IMR-90 (cell line): ENCODE measurements around the gene LRRC36. TPM values are rescaled to one million over a fixed set of nuclear protein-coding genes. Genes with fewer than 3 reads are reported as not detected.

Source experiments
- ATAC-seq: fragments of 200-7000 bp; cut with Tn5 transposase; 2 replicates; pipeline ENCODE4 v1.9.1; 2020; ENCODE audit warnings: low read depth, mild to moderate bottlenecking, moderate library complexity
- BruUV-seq: library from RNA; stranded (reverse); fragments of 400-500 nt; replicated peaks from 2 replicates; lab custom pipeline; 2021; lab: Mats Ljungman, UMichigan
- CTCF ChIA-PET: fragments of 300-600 bp; formaldehyde crosslinking; extraction: SDS; loops from one replicate; lab custom pipeline; 2021; ENCODE audit warnings: antibody characterized with exemption; lab: Yijun Ruan, JAX
- POLR2A ChIA-PET: fragments of 300-600 bp; sonication (Branson Sonifier 250); formaldehyde crosslinking; loops from one replicate; lab custom pipeline; 2022; ENCODE audit warnings: antibody characterized with exemption; ENCODE audit not compliant: unreplicated experiment; lab: Charles Lee
- DNase-seq: peaks from one replicate; pipeline ENCODE4 v3.0.0; 2013
- H2AFZ ChIP-seq: replicated peaks from 2 replicates; pipeline ENCODE3; 2013; ENCODE audit warnings: low read length, mild to moderate bottlenecking; ENCODE audit not compliant: poor library complexity
- H2AK5ac ChIP-seq: 2 replicates; pipeline ENCODE4 v1.6.1; 2013; ENCODE audit warnings: low read depth, low read length, inconsistent platforms
- H2AK9ac ChIP-seq: replicated peaks from 2 replicates; pipeline ENCODE3; 2013; ENCODE audit warnings: mild to moderate bottlenecking, low read depth, low read length, moderate library complexity; ENCODE audit not compliant: poor library complexity
- H2BK120ac ChIP-seq: 2 replicates; pipeline ENCODE4 v1.6.1; 2013; ENCODE audit warnings: low read depth, low read length, inconsistent platforms
- H2BK15ac ChIP-seq: 3 replicates; pipeline ENCODE4 v1.6.1; 2013; ENCODE audit warnings: low read depth, low read length, inconsistent platforms
- H2BK20ac ChIP-seq: 2 replicates; pipeline ENCODE4 v1.6.1; 2013; ENCODE audit warnings: low read depth, mild to moderate bottlenecking, inconsistent platforms, low read length, moderate library complexity
- H2BK5ac ChIP-seq: 2 replicates; pipeline ENCODE4 v1.6.1; 2013; ENCODE audit warnings: mild to moderate bottlenecking, low read depth, low read length, inconsistent platforms; ENCODE audit not compliant: poor library complexity, severe bottlenecking
- H3K14ac ChIP-seq: replicated peaks from 2 replicates; pipeline ENCODE4 v1.6.1; 2013; ENCODE audit warnings: low read depth, low read length, inconsistent platforms
- H3K18ac ChIP-seq: 2 replicates; pipeline ENCODE4 v1.6.1; 2013; ENCODE audit warnings: low read depth, low read length, control low read depth
- H3K23ac ChIP-seq: 2 replicates; pipeline ENCODE4 v1.6.1; 2013; ENCODE audit warnings: low read depth, low read length, inconsistent platforms
- H3K27ac ChIP-seq: 2 replicates; pipeline ENCODE4 v1.5.1; 2013; ENCODE audit warnings: mild to moderate bottlenecking, control low read depth, low read length; ENCODE audit not compliant: insufficient read depth
- H3K27me3 ChIP-seq: 2 replicates; pipeline ENCODE4 v1.6.1; 2013; ENCODE audit warnings: low read length; ENCODE audit not compliant: control insufficient read depth, insufficient read depth
- H3K36me3 ChIP-seq: 2 replicates; pipeline ENCODE4 v1.6.1; 2013; ENCODE audit warnings: low read length, mixed read lengths; ENCODE audit not compliant: control insufficient read depth, insufficient read depth
- H3K4ac ChIP-seq: 2 replicates; pipeline ENCODE4 v1.6.1; 2013; ENCODE audit warnings: low read depth, low read length, inconsistent platforms
- H3K4me1 ChIP-seq: 2 replicates; pipeline ENCODE4 v1.6.1; 2013; ENCODE audit warnings: low read length, mixed read lengths; ENCODE audit not compliant: control insufficient read depth, insufficient read depth
- H3K4me2 ChIP-seq: 2 replicates; pipeline ENCODE4 v1.6.1; 2013; ENCODE audit warnings: low read depth, mild to moderate bottlenecking, control low read depth, low read length, moderate library complexity
- H3K4me3 ChIP-seq: 2 replicates; pipeline ENCODE4 v1.5.1; 2013; ENCODE audit warnings: low read depth, mild to moderate bottlenecking, control low read depth, low read length, moderate library complexity; ENCODE audit not compliant: insufficient read depth
- H3K56ac ChIP-seq: 2 replicates; pipeline ENCODE4 v1.6.1; 2013; ENCODE audit warnings: low read length, inconsistent platforms; ENCODE audit not compliant: insufficient read depth; ENCODE audit errors: extremely low read depth
- H3K79me1 ChIP-seq, 2 experiments: 2 replicates each; pipeline ENCODE4 v1.6.1; 2013; ENCODE audit warnings: low read length in 2 of 2, inconsistent platforms in 1 of 2, low read depth in 1 of 2
- H3K9ac ChIP-seq: 2 replicates; pipeline ENCODE4 v1.6.1; 2013; ENCODE audit warnings: low read depth, low read length, control low read depth
- H3K9me1 ChIP-seq: 2 replicates; pipeline ENCODE4 v1.6.1; 2013; ENCODE audit warnings: low read length, inconsistent platforms; ENCODE audit not compliant: insufficient read depth
- H3K9me3 ChIP-seq: 2 replicates; pipeline ENCODE4 v1.6.1; 2013; ENCODE audit warnings: low read length; ENCODE audit not compliant: control insufficient read depth, insufficient read depth
- H4K20me1 ChIP-seq: 2 replicates; pipeline ENCODE4 v1.6.1; 2013; ENCODE audit warnings: low read length, inconsistent platforms; ENCODE audit not compliant: insufficient read depth
- H4K5ac ChIP-seq: 2 replicates; pipeline ENCODE4 v1.6.1; 2013; ENCODE audit warnings: mild to moderate bottlenecking, low read depth, low read length, control low read depth
- H4K8ac ChIP-seq, 2 experiments: 2 replicates each; pipeline ENCODE4 v1.6.1; 2013; ENCODE audit warnings: low read depth in 2 of 2, low read length in 2 of 2, control low read depth in 1 of 2, inconsistent platforms in 1 of 2
- H4K91ac ChIP-seq: 2 replicates; pipeline ENCODE4 v1.6.1; 2013; ENCODE audit warnings: low read depth, low read length, inconsistent platforms; ENCODE audit not compliant: insufficient read depth
- MAFK ChIP-seq: IDR thresholded peaks from 2 replicates; pipeline ENCODE4 v1.6.1; 2012; ENCODE audit warnings: low read depth, low read length, improper control_type of control experiment
- MAZ ChIP-seq: IDR thresholded peaks from 2 replicates; pipeline ENCODE4 v1.6.1; 2012; ENCODE audit warnings: low read depth, mild to moderate bottlenecking, low read length, improper control_type of control experiment, moderate library complexity, borderline replicate concordance
- MXI1 ChIP-seq: IDR thresholded peaks from 2 replicates; pipeline ENCODE4 v1.6.1; 2012; ENCODE audit warnings: low read depth, mild to moderate bottlenecking, low read length, moderate library complexity, borderline replicate concordance
- POLR2A ChIP-seq: IDR thresholded peaks from 2 replicates; pipeline ENCODE4 v1.6.1; 2012; ENCODE audit warnings: mild to moderate bottlenecking, low read depth, low read length
- RCOR1 ChIP-seq: IDR thresholded peaks from 2 replicates; pipeline ENCODE4 v1.6.1; 2012; ENCODE audit warnings: mild to moderate bottlenecking, low read length, improper control_type of control experiment; ENCODE audit not compliant: insufficient replicate concordance
- USF2 ChIP-seq: fragments of 150-350 bp; IDR thresholded peaks from 2 replicates; pipeline ENCODE4 v1.6.1; 2017; ENCODE audit warnings: mild to moderate bottlenecking, antibody characterized with exemption, low read length, low read depth
- dilution Hi-C: fragments of 300-500 bp; cut with HindIII; formaldehyde crosslinking; loops from one replicate; pipeline ENCODE4 v1.14.3; 2018; ENCODE audit warnings: low sequenced_read_pairs; ENCODE audit not compliant: unreplicated experiment
- in situ Hi-C: fragments of 300-500 bp; cut with MboI; formaldehyde crosslinking; loops from 3 replicates; pipeline ENCODE4 v1.14.3; 2019; ENCODE audit warnings: low sequenced_read_pairs, inconsistent platforms, mixed read lengths
- intact Hi-C: fragments of 100-400 bp; cut with micrococcal nuclease; formaldehyde crosslinking; loops from 2 replicates; pipeline ENCODE4 v1.10.0; 2022
- polyA plus RNA-seq, 3 experiments: library from polyadenylated mRNA; depleted of rRNA; stranded (reverse); fragments of >200 nt; gene quantifications; 2 replicates each; pipeline ENCODE4 v1.2.3, GENCODE V29; 2012; ENCODE audit warnings: low replicate concordance in 1 of 3
- total RNA-seq: library from RNA; depleted of rRNA; stranded (reverse); fragments of >200 nt; gene quantifications from 2 replicates; pipeline ENCODE4 v1.2.3, GENCODE V29; 2012
- TF ChIP-seq, protein P1 (sequence below): fragments of 150-350 bp; IDR thresholded peaks from 2 replicates; pipeline ENCODE4 v1.6.1; 2016; ENCODE audit warnings: low read depth, mild to moderate bottlenecking, low read length, moderate library complexity, borderline replicate concordance

The LRRC36 gene
- total and polyA plus RNA-seq, 2 of the 4 experiments (the other 2 are of a cell fraction) = 0.18 to 0.29 TPM

DNA sequence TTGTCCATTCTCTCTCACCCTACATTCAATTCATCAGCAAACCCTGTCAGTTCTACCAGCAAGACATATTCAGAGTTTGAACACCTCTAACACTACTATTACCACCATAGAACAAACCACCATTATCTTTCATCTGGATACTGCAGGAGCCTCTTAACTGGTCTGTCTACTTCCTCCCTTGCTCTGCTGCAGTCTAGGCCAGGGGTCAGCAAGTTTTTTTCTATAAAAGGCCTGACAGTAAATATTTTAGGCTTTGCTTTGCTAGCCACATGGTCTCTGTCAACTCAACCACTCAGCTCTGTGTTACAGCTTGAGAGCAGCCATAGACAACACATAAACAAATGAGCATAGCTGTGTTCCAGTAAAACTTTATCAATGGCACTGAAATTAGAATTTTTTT is 13.9 kb upstream of the LRRC36 start (continued):
- TF ChIP-seq POLR2A (no peak), MXI1 (no peak), USF2 (no peak), RCOR1 (no peak), MAFK (no peak)

DNA sequence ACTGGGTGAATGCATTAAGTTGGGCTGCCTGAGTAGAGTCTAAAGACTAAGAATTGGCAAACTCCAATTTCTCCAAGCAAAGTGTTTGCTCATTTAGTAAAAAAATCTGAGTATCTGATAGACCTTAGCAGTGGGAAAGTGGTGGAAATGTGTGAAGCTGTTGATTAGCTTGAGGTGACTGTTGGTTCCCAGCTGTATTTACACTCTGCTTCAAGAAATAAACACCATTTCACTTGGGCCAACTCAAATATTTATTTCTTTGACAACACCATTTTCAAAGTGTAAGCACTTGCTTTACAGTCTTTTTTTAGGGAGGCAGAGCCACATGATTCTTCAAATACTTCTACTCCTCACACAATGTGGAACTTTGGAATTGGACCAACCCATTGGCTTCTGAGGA is 8.8 kb upstream of the LRRC36 start:
- Histone ChIP-seq H3K9me3 (no peaks in the 10 kb centered on the region), H3K27ac (no peak overlapping the region), H3K4me2 (no peak overlapping the region), H3K23ac (no peak overlapping the region), H4K20me1 (no peaks in the 10 kb centered on the region), H2AFZ (no peak overlapping the region), H3K4me3 (no peak overlapping the region), H2AK9ac (no peak overlapping the region), H3K14ac (peak overlapping the region; percentile 66; the same call in 1 of the 2 replicates), H4K91ac (no peak overlapping the region), H4K8ac (no peak overlapping the region), H3K9ac (no peak overlapping the region), H2BK120ac (no peak overlapping the region; the same call in 1 of the 2 replicates), H2BK20ac (no peak overlapping the region), H2AK5ac (no peak overlapping the region), H3K4me1 (no peaks in the 10 kb centered on the region; the same call in 1 of the 2 replicates), H4K5ac (no peak overlapping the region), H3K79me1 (no peaks in the 10 kb centered on the region), H3K18ac (no peak overlapping the region), H2BK15ac (no peak overlapping the region), H2BK5ac (no peak overlapping the region), H3K27me3 (peaks cover 5% of the 10 kb centered on the region), H3K4ac (no peak overlapping the region), H3K36me3 (no peaks in the 10 kb centered on the region), H3K9me1 (0 out of 2 replicates have a peak, but pooled peaks cover 4% of the 10 kb centered on the region), H3K56ac (no peak overlapping the region)
- TF ChIP-seq, protein P1, sequence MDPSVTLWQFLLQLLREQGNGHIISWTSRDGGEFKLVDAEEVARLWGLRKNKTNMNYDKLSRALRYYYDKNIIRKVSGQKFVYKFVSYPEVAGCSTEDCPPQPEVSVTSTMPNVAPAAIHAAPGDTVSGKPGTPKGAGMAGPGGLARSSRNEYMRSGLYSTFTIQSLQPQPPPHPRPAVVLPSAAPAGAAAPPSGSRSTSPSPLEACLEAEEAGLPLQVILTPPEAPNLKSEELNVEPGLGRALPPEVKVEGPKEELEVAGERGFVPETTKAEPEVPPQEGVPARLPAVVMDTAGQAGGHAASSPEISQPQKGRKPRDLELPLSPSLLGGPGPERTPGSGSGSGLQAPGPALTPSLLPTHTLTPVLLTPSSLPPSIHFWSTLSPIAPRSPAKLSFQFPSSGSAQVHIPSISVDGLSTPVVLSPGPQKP = no peak
- no peak for TF ChIP-seq MAZ
- ChIA-PET CTCF (no interaction called here), POLR2A (no interaction called here)
- no TSS peak for BruUV-seq
- dilution Hi-C loops (no loop called here), in situ Hi-C loops (no loop called here), intact Hi-C loops (no loop called here)
- DNase-seq = no peak
- ATAC-seq = 0 out of 2 replicates have a peak, but pooled peaks have one; percentile 14
